Stomach (tissue), 4 donors: Measurements from ENCODE around the gene CAPN9.

ENCODE experiments used
- CTCF ChIP-seq, 7 experiments: fragments of 450-650 bp in 4 of 7; fragments of 200-600 bp in 3 of 7; sonication (generic) in 3 of 7; IDR thresholded peaks; one replicate each; pipeline ENCODE4 v1.5.1; 2016 to 2019; ENCODE audit warnings: antibody characterized with exemption in 7 of 7, control low read depth in 2 of 7, mild to moderate bottlenecking in 1 of 7
- POLR2AphosphoS5 ChIP-seq, 3 donors: sonication (generic); formaldehyde crosslinking; IDR thresholded peaks; one replicate each; pipeline ENCODE4 v1.6.1; 2016; ENCODE audit warnings: antibody characterized with exemption in 3 of 3

GRCh38 chr1:230746617-230747016 lies 571 bp upstream of the CAPN9 start:
- TF ChIP-seq CTCF (IDR thresholded peaks at IDR 0.05) (no peak), POLR2AphosphoS5 (IDR thresholded peaks at IDR 0.05) (no peak)
